K562 (cell line): Measurements from ENCODE around the gene FASN. TPM values are rescaled to one million over a fixed set of nuclear protein-coding genes. Genes with fewer than 3 reads are reported as not detected.

Experiments
- CBX1 ChIP-seq: sonication (generic); IDR thresholded peaks from 2 replicates; pipeline ENCODE4 v1.6.1; 2016; ENCODE audit warnings: antibody characterized with exemption, low read depth, mild to moderate bottlenecking
- EGR1 ChIP-seq: fragments of 450-650 bp; conservative IDR thresholded peaks from 2 replicates; pipeline ENCODE4 v1.6.1; 2017; ENCODE audit warnings: mild to moderate bottlenecking
- ERF ChIP-seq: fragments of 450-650 bp; formaldehyde crosslinking; IDR thresholded peaks from 2 replicates; pipeline ENCODE4 v1.4.0; 2020; ENCODE audit warnings: mild to moderate bottlenecking, mixed read lengths
- HMG20A ChIP-seq: fragments of 450-650 bp; formaldehyde crosslinking; conservative IDR thresholded peaks from 2 replicates; pipeline ENCODE4 v1.4.0; 2020; ENCODE audit warnings: mild to moderate bottlenecking, mixed read lengths
- KAT7 ChIP-seq: sonication (generic); formaldehyde crosslinking; IDR thresholded peaks from 2 replicates; pipeline ENCODE4 v1.8.0; 2022; ENCODE audit warnings: missing genetic modification reagents, mild to moderate bottlenecking, borderline replicate concordance
- L3MBTL2 ChIP-seq: fragments of 450-650 bp; IDR thresholded peaks from 2 replicates; pipeline ENCODE4 v1.6.1; 2016; ENCODE audit warnings: mild to moderate bottlenecking, moderate library complexity
- POLR2AphosphoS5 ChIP-seq: IDR thresholded peaks from 2 replicates; pipeline ENCODE4 v1.6.1; 2011; ENCODE audit warnings: mild to moderate bottlenecking, low read depth, low read length, moderate library complexity; ENCODE audit not compliant: control insufficient read depth, insufficient read depth
- POLR3G ChIP-seq: IDR thresholded peaks from 2 replicates; pipeline ENCODE4 v1.6.1; 2011; ENCODE audit not compliant: insufficient read length, insufficient replicate concordance; ENCODE audit errors: extremely low read depth
- RBBP5 ChIP-seq: fragments of 200-600 bp; sonication (generic); IDR thresholded peaks from 2 replicates; pipeline ENCODE4 v1.6.1; 2012; ENCODE audit warnings: borderline replicate concordance, mild to moderate bottlenecking, low read length, control low read depth, inconsistent platforms; ENCODE audit not compliant: insufficient read depth, poor library complexity, severe bottlenecking
- TEAD1 ChIP-seq, 2 experiments: fragments of 450-650 bp in 1 of 2; sonication (generic) in 1 of 2; formaldehyde crosslinking; IDR thresholded peaks; 2 replicates each; pipeline versions ENCODE4 v1.4.0 to v1.8.0; 2020 to 2022; ENCODE audit warnings: mild to moderate bottlenecking in 2 of 2, missing genetic modification reagents in 1 of 2
- ZBTB5 ChIP-seq: fragments of 450-650 bp; IDR thresholded peaks from 2 replicates; pipeline ENCODE4 v1.6.1; 2017; ENCODE audit warnings: antibody characterized with exemption
- polyA plus RNA-seq, 8 experiments: library from polyadenylated mRNA; depleted of rRNA in 4 of 8; stranded (reverse) in 5 of 8; unstranded in 3 of 8; fragments of >200 nt; fragmentation: Nextera tagmentation in 2 of 8; fragmentation: Illumina TruSeq in 1 of 8; extraction: Ambion mirVana in 2 of 8; extraction: Trizol in 1 of 8; gene quantifications; 2 replicates each; pipeline versions ENCODE4 v1.2.1 to v1.2.3, GENCODE V29; 2011 to 2014; ENCODE audit warnings: inconsistent platforms in 1 of 8, missing spikeins in 1 of 8
- total RNA-seq, 7 experiments: library from RNA; depleted of rRNA in 6 of 7; stranded (reverse); fragments of >200 nt in 6 of 7; fragmentation: Illumina TruSeq in 2 of 7; extraction: Trizol in 2 of 7; gene quantifications; 2 replicates each; pipeline versions ENCODE4 v1.2.1 to v1.2.3, GENCODE V29; 2011 to 2021; ENCODE audit warnings: low replicate concordance in 1 of 7
- TF ChIP-seq, protein P1 (sequence below): fragments of 450-650 bp; IDR thresholded peaks from 2 replicates; pipeline ENCODE4 v1.6.1; 2014; ENCODE audit warnings: low read depth, mild to moderate bottlenecking, moderate library complexity, borderline replicate concordance
- TF ChIP-seq, protein P2 (sequence below): sonication (generic); formaldehyde crosslinking; IDR thresholded peaks from 2 replicates; pipeline ENCODE4 v1.8.0; 2022; ENCODE audit warnings: mild to moderate bottlenecking, missing genetic modification reagents, borderline replicate concordance
- TF ChIP-seq, protein P3 (sequence below): fragments of 250-450 bp; sonication (Bioruptor Pico); IDR thresholded peaks from 2 replicates; pipeline ENCODE4 v1.5.0; 2021
- TF ChIP-seq, protein P4 (sequence below): sonication (generic); formaldehyde crosslinking; IDR thresholded peaks from 2 replicates; pipeline ENCODE4 v1.9.0; 2022; ENCODE audit warnings: mild to moderate bottlenecking, missing genetic modification reagents

The FASN gene
- total and polyA plus RNA-seq, 9 of the 15 experiments (the other 6 are each of a cell fraction or from before 2014, with no cell fraction given), result 0.15 to 663 (median 49.9) TPM

GRCh38 chr17:82097184-82097918 is 685 bp downstream of the FASN start (continued):
- TF ChIP-seq, protein P1, sequence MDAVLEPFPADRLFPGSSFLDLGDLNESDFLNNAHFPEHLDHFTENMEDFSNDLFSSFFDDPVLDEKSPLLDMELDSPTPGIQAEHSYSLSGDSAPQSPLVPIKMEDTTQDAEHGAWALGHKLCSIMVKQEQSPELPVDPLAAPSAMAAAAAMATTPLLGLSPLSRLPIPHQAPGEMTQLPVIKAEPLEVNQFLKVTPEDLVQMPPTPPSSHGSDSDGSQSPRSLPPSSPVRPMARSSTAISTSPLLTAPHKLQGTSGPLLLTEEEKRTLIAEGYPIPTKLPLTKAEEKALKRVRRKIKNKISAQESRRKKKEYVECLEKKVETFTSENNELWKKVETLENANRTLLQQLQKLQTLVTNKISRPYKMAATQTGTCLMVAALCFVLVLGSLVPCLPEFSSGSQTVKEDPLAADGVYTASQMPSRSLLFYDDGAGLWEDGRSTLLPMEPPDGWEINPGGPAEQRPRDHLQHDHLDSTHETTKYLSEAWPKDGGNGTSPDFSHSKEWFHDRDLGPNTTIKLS, result no peak
- TF ChIP-seq L3MBTL2 (peak; percentile 77), ERF (0 out of 2 replicates have a peak, but pooled peaks have one; percentile 16), POLR3G (no peak), CBX1 (no peak), ZBTB5 (no peak), TEAD1 (CRISPR knock-in tag; IDR thresholded peaks at IDR 0.05) (peak in 1 of 2 experiments; percentile 9; a peak in 1 of 4 replicates), POLR2AphosphoS5 (peak; percentile 24), KAT7 (CRISPR knock-in tag) (0 out of 2 replicates have a peak, but pooled peaks have one; percentile 32), EGR1 (peak; percentile 75), HMG20A (no peak), RBBP5 (peak; percentile 75)
- TF ChIP-seq, protein P2, sequence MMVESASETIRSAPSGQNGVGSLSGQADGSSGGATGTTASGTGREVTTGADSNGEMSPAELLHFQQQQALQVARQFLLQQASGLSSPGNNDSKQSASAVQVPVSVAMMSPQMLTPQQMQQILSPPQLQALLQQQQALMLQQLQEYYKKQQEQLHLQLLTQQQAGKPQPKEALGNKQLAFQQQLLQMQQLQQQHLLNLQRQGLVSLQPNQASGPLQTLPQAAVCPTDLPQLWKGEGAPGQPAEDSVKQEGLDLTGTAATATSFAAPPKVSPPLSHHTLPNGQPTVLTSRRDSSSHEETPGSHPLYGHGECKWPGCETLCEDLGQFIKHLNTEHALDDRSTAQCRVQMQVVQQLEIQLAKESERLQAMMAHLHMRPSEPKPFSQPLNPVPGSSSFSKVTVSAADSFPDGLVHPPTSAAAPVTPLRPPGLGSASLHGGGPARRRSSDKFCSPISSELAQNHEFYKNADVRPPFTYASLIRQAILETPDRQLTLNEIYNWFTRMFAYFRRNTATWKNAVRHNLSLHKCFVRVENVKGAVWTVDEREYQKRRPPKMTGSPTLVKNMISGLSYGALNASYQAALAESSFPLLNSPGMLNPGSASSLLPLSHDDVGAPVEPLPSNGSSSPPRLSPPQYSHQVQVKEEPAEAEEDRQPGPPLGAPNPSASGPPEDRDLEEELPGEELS (CRISPR knock-in tag), result peak; percentile 59; the same call in 1 of the 2 replicates
- TF ChIP-seq, protein P3, sequence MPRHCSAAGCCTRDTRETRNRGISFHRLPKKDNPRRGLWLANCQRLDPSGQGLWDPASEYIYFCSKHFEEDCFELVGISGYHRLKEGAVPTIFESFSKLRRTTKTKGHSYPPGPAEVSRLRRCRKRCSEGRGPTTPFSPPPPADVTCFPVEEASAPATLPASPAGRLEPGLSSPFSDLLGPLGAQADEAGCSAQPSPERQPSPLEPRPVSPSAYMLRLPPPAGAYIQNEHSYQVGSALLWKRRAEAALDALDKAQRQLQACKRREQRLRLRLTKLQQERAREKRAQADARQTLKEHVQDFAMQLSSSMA, result 0 out of 2 replicates have a peak, but pooled peaks have one; percentile 8
- TF ChIP-seq, protein P4, sequence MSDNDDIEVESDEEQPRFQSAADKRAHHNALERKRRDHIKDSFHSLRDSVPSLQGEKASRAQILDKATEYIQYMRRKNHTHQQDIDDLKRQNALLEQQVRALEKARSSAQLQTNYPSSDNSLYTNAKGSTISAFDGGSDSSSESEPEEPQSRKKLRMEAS (CRISPR knock-in tag), result peak; percentile 70; the same call in 1 of the 2 replicates
